HG03095 (cell line): ENCODE measurements around the gene SPPL3.
"Not testable (repeated sequence)": the region's sequence is repeated elsewhere in the genome, so short reads cannot be mapped to it uniquely, and the experiment has no call there.

ENCODE experiments used
- ATAC-seq: cut with Tn5 transposase; IDR thresholded peaks from one replicate; pipeline ENCODE4 v1.9.1; 2021; ENCODE audit warnings: moderate library complexity; ENCODE audit not compliant: unreplicated experiment

SPPL3 gene

DNA sequence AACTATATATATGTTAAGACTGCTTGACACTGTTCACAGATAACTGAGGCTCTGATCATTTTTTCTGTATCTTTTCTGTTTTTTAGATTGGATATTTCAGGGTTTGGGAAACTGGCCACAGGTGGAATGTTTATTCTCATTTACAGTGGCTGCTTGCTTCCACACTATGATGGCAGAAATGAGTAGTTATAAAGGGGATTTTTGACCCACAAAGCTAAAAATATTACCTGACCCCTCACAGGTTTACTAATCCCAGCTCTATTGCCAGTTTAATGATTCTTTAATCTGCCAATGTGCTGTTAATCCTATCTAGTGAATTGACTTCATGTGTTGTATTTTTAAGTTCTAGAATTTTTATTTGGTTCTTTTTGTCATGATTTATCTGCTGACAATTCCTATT is 148.9 kb downstream of the SPPL3 start:
- no peak for ATAC-seq

DNA sequence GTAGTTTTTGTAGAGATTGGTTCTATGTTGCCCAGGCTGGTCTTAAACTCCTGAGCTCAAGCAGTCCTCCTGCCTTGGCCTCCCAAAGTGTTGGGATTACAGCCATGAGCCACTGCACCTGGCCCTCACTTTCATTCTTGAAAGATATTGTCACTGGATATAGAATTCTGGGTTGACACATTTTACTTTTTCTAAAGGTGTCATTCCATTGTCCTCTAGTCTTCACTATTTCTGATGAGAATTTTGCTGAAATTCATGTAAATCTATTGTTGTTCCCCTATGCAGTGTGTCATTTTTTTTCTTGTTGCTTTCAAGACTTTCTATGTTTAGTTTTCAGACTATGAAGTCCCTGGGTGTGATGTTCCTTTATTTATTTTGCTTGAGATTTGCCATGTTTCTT is 149.4 kb downstream of the SPPL3 start:
- no peak for ATAC-seq

DNA sequence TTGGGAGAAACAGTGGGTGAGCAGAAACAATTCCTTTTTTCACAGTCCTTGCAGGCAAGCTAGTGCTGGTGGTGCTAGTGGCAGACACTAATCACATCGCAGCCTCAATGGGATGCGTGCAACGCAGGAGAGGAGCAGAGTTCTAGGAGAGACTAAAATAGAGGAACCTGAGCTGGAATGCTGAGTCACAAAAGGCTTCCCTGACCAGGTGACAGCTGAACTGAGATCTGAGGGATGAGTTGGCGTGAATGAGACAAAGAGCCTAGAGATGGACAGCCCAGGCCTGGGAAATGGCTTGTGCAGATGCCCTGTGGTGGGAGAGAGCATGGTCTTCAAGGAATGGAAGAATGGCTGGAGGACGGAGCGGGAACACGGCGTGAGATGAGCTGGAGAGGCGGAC is 152.8 kb downstream of the SPPL3 start:
- ATAC-seq, result no peak

DNA sequence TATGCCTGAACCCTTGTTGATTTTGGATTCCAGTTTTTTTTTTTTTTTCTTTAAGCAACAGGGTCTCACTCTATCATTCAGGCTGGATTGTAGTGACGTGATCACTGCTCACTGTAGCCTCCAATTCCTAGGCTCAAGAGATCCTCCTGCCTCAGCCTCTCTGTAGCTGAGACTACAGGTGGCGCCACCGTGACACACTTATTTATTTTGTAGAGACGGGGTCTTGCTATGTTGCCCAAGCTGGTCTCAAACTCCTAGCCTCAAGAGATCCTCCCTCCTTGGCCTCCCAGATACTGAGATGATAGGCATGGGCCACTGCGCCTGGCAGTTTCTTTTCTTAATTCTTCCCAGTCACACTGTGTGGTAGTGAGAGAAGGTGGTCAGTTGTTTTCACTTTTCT is 153.4 kb downstream of the SPPL3 start:
- ATAC-seq, result no peak

- ATAC-seq, result no peak
Measured at GRCh38 chr12:120749256-120749655, 154.9 kb downstream of the SPPL3 start.

DNA sequence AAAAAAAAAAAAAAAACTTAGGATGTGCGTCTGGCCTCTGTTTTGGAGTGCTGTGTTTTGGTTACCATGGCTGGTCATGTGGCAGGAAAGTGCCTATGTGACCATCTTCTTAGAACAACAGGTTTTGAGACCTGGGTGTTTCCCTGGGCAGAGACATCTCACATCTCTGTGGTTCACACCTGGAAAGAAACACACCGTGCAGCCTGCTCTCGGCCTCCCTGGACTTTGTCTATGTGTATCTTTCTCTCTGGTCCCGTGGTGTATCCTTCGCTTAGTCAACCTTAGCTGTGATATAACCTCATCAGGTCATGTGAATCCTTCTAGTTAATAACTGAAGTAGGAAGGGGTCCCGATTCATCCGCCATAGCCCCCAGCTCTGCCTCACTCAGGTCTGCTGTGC is 155.9 kb downstream of the SPPL3 start:
- no peak for ATAC-seq

- ATAC-seq, result no peak
Measured at GRCh38 chr12:120744922-120745493, 159.2 kb downstream of the SPPL3 start.

DNA sequence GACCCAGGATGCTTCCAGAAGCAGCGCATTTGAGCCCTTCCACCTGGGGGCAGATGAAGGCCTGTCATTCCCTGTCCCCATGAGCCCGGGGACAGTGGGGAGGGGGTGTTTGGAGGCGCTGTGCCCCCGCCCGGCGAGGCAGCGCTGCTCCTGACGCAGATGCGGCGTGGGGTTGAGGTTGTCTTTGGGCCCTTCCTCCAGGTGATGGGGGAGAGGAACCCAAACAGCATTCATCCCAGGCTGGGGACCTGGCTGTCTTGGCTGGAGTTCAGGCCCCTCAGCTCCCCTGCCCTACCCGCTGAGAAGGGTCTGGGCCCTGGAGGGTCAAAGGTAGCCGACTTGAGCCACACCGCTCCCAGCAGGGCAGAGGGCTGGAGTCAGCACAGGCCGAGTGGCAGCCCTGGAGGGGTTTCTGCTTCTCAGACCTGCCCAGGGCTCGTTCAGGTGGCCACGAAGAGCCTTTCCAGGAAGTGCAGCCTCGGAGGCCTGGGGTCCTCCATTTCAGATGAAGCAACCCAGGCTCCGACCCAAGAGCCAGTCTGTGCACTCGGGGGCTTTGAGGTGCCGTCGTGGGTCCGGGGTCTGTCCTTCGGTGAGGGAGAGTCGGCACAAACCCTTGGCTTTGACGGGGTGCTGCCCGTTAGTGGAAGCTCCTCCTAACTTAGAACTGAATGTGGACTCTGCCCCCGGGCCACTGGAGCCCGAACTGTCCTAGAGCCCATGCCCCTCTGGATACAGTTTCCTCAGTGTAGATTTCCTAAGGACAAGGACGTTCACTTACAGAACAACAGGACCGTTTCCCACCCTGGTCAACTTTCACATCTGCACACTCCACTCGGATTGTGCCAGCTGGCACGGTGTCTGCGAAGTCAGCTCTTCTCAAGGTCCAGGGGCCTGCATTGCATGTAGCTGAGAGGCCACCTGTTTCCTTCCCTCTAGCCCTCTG is 162.4 kb downstream of the SPPL3 start:
- no peak for ATAC-seq

DNA sequence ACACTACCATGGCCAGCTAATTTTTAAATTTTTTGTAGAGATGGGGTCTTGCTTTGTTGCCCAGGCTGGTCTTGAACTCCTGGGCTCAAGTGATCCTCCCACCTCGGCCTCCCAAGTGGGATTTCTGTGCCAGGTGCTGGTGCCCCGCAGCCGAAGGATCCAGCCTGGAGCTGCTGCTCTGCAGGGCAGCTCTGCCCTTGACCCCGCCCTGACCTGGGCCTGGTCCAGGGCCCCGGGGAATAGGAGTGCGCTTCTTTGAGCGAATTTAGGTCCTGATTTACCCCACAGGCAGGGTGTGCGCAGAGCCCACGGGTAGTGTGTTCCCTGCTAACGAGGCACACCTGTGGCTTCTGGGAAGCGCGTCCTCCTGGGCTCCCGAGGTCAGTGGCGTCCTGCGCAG is 163.3 kb downstream of the SPPL3 start:
- no peak for ATAC-seq

DNA sequence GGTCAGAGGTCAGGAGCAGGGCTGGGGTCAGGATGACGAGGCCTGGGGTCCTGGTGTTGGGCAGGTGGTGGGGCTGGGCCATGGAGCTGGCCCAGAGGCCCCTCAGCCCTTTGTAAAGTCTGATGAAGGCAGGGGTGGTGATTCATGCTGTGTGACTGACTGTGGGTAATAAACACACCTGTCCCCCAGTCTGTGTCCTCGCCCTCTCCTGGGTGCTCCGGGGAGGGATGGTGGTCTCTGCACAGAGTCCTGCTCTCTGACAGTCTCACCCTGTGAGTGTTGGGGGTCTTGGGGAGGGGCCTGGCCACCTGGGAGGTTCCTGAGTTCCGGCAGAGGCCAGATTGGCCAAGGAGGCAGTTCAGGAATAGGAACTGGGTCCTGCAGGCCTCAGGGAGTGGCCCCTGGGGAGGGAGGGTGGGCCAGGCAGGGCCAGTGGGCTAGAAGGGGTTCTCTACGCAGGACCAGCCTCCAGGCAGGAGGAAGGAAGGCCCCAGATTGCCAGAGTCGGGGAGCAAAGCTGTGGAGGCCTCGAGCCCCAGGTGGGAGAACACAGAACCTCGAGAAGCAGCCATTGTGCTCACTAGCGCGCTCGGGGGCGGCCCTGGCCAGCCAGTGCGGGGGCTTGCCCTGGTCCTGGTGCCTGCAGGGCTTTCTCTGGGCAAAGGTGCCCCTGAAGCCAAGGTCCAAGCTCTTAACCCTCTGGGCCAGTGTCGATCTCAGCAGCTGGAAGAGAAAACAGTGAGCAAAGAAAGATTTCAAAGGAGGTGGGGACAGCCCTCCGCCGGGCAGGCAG is 164.1 kb downstream of the SPPL3 start:
- ATAC-seq, result no peak

DNA sequence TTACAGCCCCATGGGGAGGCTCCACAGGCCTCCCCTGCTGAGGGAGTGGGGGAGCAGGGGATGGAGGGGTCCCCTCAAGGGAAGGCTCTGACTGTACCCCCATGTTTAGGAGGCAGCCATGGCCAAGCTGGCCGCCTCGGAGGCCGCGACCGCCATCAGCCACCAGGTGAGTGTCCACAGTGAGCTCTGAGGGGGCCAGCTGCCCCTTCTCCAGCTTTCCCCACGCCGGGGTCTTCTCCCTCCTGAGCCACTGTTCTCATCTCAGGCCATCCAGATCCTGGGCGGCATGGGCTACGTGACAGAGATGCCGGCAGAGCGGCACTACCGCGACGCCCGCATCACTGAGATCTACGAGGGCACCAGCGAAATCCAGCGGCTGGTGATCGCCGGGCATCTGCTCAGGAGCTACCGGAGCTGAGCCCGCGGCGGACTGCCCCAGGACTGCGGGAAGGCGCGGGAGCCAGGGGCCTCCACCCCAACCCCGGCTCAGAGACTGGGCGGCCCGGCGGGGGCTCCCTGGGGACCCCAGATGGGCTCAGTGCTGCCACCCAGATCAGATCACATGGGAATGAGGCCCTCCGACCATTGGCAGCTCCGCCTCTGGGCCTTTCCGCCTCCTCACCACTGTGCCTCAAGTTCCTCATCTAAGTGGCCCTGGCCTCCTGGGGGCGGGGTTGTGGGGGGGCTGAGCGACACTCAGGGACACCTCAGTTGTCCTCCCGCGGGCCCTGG is 165.0 kb downstream of the SPPL3 start:
- no peak for ATAC-seq

DNA sequence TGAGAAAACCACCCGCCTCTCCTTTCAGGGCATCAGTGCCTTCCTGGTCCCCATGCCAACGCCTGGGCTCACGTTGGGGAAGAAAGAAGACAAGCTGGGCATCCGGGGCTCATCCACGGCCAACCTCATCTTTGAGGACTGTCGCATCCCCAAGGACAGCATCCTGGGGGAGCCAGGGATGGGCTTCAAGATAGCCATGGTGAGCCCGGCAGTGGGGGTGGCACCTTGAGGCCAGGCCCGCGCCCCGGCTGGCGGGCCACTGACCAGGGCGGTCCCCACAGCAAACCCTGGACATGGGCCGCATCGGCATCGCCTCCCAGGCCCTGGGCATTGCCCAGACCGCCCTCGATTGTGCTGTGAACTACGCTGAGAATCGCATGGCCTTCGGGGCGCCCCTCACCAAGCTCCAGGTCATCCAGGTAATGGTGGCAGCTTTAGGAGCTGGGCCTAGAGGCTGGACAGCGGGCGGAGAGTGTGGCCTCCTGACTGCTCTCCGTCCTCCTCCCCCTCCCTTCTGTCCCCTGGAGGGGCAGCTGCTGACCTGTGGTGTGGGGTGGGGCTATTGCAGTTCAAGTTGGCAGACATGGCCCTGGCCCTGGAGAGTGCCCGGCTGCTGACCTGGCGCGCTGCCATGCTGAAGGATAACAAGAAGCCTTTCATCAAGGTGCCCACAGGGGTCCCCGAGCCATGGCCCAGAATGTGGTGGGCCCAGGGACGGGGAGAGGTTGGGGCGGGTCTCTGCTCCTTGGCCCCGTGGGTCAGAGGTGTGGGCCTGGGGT is 165.7 kb downstream of the SPPL3 start:
- ATAC-seq, result no peak

DNA sequence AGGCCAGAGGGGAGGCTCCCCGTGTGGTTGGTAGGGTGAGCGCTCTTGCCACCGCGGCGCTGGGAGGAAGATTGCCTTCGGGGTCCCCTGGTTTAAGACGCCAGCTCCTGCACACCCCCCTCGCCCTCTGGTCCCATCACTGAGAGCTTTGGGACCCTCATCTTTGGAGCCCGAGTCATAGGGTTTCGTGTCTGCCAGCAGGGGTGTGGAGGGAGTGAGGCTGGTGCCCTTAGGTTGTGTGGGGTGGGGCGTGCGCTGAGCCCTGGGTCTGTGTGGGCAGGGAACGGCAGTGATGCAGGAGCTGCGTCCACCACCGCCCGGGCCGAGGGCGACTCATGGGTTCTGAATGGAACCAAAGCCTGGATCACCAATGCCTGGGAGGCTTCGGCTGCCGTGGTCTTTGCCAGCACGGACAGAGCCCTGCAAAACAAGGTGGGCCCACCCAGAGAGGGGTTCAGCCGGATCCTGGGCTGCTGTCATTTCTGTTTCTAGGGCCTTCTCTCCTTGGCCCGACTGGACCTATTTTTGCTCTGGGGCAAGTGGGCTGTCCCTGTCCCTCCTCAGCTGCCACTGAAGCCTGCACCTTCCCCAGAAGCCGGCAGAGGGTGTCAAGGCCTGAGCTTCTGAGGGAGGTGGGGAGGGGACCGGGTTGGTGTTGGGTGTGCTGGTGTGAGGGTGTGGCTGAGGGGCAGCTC is 166.5 kb downstream of the SPPL3 start:
- no peak for ATAC-seq

- ATAC-seq, result no peak
Measured at GRCh38 chr12:120736404-120737331, 167.5 kb downstream of the SPPL3 start.

- ATAC-seq, result no peak
Measured at GRCh38 chr12:120735181-120735580, 169.0 kb downstream of the SPPL3 start.

DNA sequence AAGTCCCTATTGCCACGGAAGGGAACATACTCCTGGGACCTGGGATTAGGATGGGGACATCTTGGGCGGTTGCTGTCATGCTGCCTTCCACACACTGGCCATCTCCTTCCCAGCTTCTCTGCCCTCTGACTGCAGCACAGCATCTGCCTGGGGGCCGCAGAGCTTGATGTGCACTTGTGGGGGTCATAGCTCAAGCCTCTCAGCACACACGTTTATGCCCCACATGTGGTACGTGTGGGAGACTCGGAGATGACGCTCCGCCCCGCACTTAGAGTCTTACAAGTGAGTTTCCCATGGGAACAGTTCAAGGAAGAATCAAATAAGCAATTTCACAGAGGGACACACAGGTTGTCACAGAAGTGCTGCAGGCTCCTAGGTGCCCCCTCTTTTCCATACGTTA is 169.9 kb downstream of the SPPL3 start:
- no peak for ATAC-seq

- ATAC-seq, result no peak
Measured at GRCh38 chr12:120733574-120733973, 170.6 kb downstream of the SPPL3 start.

GRCh38 chr12:120732198-120732597 is 172.0 kb downstream of the SPPL3 start:
- not testable (repeated sequence) for ATAC-seq

GRCh38 chr12:120726961-120727360 is 177.2 kb downstream of the SPPL3 start:
- no peak for ATAC-seq
